HepG2 (cell line): Measurements from ENCODE around the gene RARA. TPM values are rescaled to one million over a fixed set of nuclear protein-coding genes. Genes with fewer than 3 reads are reported as not detected.

Experiments used
- ESRRA ChIP-seq: sonication (generic); formaldehyde crosslinking; IDR thresholded peaks from 2 replicates; pipeline ENCODE4 v1.5.1; 2020; ENCODE audit warnings: mild to moderate bottlenecking, low read depth, missing genetic modification reagents
- HINFP ChIP-seq: sonication (generic); formaldehyde crosslinking; IDR thresholded peaks from 2 replicates; pipeline ENCODE4 v1.4.0; 2020; ENCODE audit warnings: low read depth, mild to moderate bottlenecking, missing genetic modification reagents
- KDM5A ChIP-seq: fragments of 200-600 bp; sonication (generic); IDR thresholded peaks from 2 replicates; pipeline ENCODE4 v1.7.0; 2018; ENCODE audit warnings: antibody characterized with exemption, mild to moderate bottlenecking, low read length, borderline replicate concordance
- KLF9 ChIP-seq: IDR thresholded peaks from 2 replicates; pipeline ENCODE4 v1.6.1; 2016; ENCODE audit warnings: low read depth
- RORA ChIP-seq: sonication (generic); formaldehyde crosslinking; IDR thresholded peaks from 2 replicates; pipeline ENCODE4 v1.5.0; 2020; ENCODE audit warnings: mild to moderate bottlenecking, missing genetic modification reagents, moderate library complexity
- SMAD9 ChIP-seq: sonication (generic); formaldehyde crosslinking; IDR thresholded peaks from 2 replicates; pipeline ENCODE4 v1.5.1; 2020; ENCODE audit warnings: mild to moderate bottlenecking, missing genetic modification reagents
- ZNF333 ChIP-seq: sonication (generic); formaldehyde crosslinking; IDR thresholded peaks from 2 replicates; pipeline ENCODE4 v1.4.0; 2020; ENCODE audit warnings: mild to moderate bottlenecking, missing genetic modification reagents, borderline replicate concordance
- ZNF362 ChIP-seq: sonication (generic); formaldehyde crosslinking; IDR thresholded peaks from 2 replicates; pipeline ENCODE4 v1.4.0; 2020; ENCODE audit warnings: missing genetic modification reagents, mild to moderate bottlenecking, borderline replicate concordance
- ZNF512 ChIP-seq: sonication (generic); formaldehyde crosslinking; IDR thresholded peaks from 2 replicates; pipeline ENCODE4 v1.4.0; 2020; ENCODE audit warnings: mild to moderate bottlenecking, missing genetic modification reagents
- ZNF687 ChIP-seq: sonication (generic); formaldehyde crosslinking; IDR thresholded peaks from 2 replicates; pipeline ENCODE4 v1.5.1; 2020; ENCODE audit warnings: mild to moderate bottlenecking, missing genetic modification reagents, moderate library complexity
- polyA plus RNA-seq, 8 experiments: library from polyadenylated mRNA; depleted of rRNA in 3 of 8; stranded (reverse) in 7 of 8; unstranded in 1 of 8; fragments of >200 nt; fragmentation: Illumina TruSeq in 4 of 8; extraction: Trizol in 4 of 8; gene quantifications; 2 replicates each; pipeline versions ENCODE4 v1.2.1 to v1.2.3, GENCODE V29; 2011 to 2016; ENCODE audit warnings: low read depth in 4 of 8, missing spikeins in 1 of 8, mixed read lengths in 1 of 8; ENCODE audit not compliant: insufficient read depth in 1 of 8
- total RNA-seq, 5 experiments: library from RNA; depleted of rRNA; stranded (reverse); fragments of >200 nt; fragmentation: Illumina TruSeq; extraction: Trizol; gene quantifications; 2 replicates each; pipeline ENCODE4 v1.2.3, GENCODE V29; 2016; ENCODE audit warnings: low read depth in 1 of 5

The RARA gene
- total and polyA plus RNA-seq, 2 of the 13 experiments (the other 11 are each of a cell fraction or from before 2014, with no cell fraction given) = 6.4 to 8.6 TPM

- peak; percentile 88 for TF ChIP-seq ZNF687 (CRISPR knock-in tag)
- no peak for TF ChIP-seq ZNF362 (CRISPR knock-in tag)
- TF ChIP-seq RORA (CRISPR knock-in tag) = no peak
- TF ChIP-seq ESRRA = 0 out of 2 replicates have a peak, but pooled peaks have one; percentile 24
- no peak for TF ChIP-seq ZNF333 (CRISPR knock-in tag)
- no peak for TF ChIP-seq KDM5A
- 0 out of 2 replicates have a peak, but pooled peaks have one; percentile 27 for TF ChIP-seq HINFP (CRISPR knock-in tag)
- TF ChIP-seq KLF9 = no peak
- TF ChIP-seq ZNF512 (CRISPR knock-in tag) = no peak
- no peak for TF ChIP-seq SMAD9 (CRISPR knock-in tag)
Measured at GRCh38 chr17:40331743-40332641, 23.0 kb downstream of the RARA start (continued).
